GM18519 (cell line): ENCODE data around the gene NUDT3.
"Not testable (repeated sequence)": the region's sequence is repeated elsewhere in the genome, so short reads cannot be mapped to it uniquely, and the experiment has no call there.

Experiments
- ATAC-seq: cut with Tn5 transposase; IDR thresholded peaks from one replicate; pipeline ENCODE4 v1.9.1; 2021; ENCODE audit warnings: mild to moderate bottlenecking, moderate library complexity; ENCODE audit not compliant: unreplicated experiment, low FRiP score

Gene NUDT3

DNA sequence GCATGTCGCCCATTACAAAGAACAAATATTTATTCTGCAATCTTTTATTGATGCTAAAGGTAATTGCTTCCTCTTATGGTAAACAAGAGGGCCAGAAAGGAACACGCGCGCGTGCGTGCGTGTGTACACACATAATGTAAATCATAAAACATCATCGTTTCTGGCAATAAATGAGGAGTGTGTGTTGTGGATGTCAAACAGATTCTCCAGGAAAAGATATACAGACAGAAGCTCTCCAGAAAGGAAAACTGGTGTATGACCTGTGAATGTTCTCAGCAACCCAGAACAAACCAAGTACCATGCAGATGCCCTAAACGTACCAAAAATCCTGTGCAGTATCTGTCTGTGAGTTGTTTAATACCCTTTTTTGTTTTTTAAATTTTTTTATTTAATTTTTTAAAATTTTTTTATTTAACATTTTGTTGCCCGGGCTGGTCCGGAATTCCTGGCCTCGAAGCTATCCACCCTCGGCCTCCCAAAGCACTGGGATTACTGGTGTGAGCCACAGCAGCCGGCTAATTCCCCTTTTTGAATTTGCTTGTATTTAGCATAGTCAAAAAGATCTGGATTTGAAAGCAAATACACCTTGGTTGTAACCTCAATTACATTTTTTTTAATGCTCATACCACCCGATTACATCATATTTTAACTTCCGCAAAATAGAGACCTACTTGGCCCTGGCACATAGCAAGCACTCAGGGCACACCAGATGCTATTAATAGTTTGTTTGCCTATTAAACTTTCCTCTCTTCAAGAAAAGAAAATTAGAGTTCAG lies 909 bp upstream of the NUDT3 start:
- no peak for ATAC-seq

DNA sequence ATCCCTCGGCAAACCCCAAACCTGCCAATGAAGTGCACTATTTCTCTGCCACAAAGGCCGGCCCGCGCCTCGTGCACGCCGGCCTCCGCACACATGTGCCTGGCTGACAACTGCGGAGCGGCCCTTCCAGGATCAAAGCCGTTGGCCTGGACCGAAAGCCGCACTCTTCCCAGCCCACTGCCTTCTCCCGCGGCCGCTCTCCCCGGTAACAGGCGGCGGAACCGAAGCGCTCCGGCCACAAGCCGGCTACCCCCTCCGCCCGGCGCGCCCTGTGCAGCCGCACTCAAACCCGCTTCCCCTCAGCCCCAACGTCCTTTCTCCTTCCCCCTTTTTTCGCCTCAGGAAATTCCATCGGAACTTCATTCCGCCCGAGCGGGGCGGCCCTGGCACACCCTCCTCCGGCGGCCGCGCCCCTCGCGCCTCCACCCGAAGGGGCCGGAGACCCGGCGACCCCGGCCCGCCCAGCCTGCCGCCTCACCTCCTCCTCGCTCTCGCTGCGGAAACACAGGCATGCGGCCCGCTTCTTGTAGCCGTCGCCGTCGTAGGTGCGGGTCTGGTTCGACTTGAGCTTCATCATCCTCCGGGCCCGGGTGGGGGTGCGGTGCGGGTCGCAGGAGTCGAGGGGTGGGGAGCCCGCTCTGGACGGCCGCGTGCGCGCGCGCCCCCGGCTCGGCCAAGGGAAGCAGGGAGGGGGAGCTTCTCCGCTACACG lies 528 bp downstream of the NUDT3 start:
- peak; percentile 7 for ATAC-seq

DNA sequence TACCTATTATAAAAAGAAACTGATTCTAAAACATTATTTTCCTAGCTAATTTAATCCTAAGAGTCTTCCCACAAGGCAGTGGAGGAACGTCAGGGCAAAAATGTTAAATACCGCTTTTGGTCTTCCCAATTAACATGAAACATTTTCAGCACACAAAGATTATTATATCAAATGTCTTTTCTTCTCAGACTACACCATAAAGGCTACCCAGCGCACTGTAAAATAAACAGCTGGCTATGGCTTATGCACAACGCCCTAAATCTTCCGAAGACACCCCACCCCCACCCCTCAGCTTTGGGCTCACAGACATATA lies 1.0 kb downstream of the NUDT3 start:
- ATAC-seq: no peak

DNA sequence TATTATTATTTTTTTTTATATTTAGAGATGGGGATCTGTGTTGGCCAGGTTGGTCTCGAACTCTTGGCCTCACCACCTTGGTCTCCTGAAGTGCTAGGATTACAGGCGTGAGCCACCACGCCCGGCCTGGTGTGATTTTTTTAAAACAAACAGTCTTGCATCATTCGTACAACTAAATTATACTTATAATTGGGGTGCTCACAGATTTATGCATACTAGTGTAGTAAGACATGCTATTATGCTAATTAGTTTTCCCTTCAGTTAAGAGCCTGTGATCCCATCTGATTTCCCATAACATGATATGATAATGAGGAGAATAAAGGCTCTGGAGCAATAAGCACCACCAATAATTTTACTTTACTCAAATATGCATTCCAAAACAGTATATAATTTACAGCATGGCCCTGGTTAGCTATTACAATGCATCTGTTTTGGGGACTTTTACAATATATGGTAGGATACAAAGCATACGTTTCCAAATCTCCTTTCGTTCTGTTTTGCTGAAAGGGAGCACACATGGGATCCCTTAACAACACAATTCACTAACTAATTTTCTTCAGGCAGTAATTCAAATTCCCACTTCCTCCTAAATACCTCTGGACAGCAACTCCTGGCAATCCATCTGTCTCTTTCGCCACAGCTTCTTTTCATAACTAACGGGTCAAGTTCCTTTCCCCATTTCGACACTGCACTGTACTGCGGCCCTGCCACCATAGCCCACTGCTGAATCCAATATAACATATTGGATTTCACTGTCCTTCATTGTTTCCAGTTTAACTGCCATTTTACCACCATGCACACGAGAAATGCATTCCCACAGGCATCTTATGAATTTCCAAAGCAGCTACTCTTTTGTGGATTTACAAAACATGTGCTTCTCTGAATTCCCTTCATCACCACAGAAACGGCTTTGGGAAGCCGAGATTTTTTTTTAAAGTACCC lies 1.7 kb downstream of the NUDT3 start:
- ATAC-seq: no peak

DNA sequence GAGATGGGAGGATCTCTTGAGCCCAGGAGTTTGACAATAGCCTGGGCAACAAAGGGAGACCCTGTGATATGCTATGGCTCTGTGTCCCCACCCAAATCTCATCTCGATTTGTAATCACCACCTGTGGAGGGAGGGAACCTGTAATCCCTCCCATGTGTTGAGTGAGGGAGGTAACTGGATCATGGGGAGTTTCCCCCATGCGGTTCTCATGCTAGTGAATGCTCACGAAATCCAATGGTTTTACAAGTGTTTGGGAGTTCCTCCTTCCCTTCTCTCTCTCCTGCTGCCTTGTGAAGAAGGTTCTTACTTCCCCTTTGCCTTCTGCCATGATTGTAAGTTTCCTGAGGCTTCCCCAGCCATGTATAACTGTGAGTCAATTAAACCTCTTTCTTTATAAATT lies 3.4 kb downstream of the NUDT3 start:
- no peak for ATAC-seq

DNA sequence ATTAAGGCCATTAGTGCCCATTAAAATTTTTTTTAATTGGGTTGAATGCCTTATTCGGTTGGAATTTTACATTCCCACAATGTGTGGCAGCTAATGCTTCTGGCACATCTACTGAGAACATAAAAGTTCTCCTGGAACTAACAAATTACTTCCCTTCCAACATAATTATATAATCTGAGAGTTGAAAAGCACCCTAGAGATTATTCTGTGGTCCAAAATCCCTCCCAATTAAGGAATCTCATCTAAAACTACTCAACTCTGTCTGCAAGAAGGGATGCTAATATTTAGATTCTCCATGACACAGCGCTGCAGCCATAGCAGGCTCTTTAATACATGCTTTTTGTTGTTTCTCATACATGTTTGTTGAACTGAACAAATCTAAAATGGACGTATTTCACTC lies 4.0 kb downstream of the NUDT3 start:
- ATAC-seq: no peak

DNA sequence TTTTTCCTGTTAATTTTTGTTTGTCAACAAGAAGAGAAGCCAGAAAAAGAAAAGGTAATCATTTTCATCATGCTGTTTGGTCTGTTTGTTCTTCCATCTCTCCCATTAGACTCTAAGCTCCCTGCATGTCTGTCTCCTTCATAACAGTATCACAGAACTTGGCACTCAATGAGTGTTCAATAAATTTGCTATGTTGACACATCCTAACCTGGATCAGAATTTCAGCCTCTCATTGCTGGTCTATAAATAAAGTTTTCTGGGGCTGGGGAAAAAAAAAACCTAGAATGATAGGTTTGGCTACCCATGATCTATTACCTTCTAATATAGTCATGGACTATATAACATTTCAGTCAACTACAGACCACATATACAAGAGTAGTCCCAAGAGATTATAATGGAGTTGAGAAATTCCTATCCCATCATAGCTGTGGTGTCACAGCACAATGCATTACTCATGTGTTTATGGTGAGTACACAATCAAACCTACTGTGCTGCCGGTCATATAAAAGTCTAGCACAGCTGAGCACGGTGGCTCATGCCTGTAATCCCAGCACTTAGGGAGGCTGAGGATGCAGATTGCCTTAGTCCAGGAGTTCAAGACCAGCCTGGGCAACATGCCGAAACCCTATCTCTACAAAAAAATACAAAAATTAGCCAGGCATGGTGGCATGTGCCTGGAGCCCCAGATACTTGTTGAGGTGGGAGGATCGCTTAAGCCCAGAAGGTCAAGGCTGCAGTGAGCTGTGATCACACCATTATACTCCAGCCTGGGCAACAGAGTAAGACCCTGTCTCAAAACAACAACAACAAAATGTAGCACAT lies 5.9 kb downstream of the NUDT3 start:
- ATAC-seq: no peak

DNA sequence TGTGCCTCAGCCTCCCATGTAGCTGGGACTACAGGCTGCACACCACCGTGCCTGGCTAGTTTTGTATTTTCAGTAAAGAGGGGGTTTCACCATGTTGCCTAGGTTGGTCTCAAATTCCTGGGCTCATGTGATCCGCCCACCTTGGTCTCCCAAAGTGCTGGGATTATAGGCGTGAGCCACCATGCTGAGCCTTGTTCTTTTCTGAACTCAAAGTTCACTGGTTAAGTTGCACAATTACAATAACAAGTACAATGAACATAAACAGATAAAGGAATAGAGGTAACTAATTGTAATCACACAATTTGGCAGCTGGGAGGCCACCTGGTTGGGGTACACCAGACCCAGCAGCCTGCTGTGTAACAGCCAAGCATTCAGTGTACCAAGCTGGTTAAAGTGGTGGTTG lies 6.7 kb downstream of the NUDT3 start:
- no peak for ATAC-seq

DNA sequence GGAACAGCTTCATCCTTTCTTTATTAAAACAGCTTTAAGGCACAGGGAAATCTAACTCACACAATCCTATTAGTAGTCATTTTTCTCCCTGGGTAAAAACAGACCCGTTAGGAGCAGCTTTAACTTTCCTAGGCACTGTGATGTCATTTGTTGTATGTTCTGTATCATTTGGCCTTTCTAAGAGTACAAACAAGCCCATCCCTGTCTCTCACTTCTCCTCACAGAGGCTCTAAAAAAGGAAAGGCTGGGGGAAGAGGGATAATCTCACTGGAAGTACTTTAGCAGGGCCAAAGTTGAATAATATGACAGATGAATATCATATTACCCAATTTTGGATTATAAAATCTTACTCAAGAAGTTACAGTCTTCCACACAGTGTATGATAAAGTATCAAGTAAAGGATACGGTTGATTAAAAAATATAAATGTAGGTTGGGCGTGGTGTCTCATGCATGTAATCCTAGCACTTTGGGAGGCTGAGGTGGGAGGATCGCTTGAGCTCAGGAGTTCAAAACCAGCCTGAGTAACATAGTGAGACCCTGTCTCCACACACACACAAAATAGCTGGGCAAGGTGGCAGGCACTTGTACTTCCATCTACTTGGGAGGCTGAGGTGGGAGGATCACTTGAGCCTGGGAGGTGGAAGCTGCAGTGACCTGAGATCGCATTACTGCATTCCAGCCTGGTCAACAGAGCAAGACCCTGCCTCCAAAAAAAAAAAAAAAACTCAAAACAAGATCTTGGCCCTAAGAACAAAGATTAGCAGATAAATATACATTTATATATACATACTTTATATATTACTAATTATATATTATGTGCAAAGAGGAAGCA lies 7.9 kb downstream of the NUDT3 start:
- no peak for ATAC-seq

DNA sequence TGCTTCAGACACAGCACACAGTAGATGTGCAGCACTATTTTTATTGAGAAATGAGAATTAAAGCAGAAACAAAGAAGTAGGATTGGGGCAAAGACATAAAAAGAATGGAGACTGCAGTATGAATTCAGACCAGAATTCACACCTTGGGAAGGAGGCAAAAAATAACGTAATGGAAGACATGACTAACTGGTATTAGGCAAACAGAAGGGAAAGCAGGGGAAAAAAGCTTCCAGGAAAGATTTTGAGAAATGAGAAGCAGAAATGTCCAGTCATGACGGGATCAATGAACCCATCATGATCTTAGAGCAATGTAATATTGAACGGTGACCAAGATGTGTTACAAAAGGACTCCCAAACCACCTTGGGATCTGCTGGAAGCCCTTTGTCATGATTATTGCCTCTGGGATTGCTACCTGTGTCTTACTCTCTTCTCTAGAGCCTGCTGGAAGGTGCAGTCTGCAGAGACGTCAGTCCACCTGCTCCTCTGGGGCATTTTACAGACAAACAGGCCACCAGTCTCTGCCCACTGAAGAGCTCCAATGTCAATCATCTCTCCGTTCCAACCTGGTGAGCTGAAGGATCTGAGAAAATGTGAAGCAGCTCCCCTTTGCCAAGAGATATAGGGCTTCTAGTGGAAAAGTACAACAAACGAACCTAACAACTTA lies 8.7 kb downstream of the NUDT3 start:
- no peak for ATAC-seq

DNA sequence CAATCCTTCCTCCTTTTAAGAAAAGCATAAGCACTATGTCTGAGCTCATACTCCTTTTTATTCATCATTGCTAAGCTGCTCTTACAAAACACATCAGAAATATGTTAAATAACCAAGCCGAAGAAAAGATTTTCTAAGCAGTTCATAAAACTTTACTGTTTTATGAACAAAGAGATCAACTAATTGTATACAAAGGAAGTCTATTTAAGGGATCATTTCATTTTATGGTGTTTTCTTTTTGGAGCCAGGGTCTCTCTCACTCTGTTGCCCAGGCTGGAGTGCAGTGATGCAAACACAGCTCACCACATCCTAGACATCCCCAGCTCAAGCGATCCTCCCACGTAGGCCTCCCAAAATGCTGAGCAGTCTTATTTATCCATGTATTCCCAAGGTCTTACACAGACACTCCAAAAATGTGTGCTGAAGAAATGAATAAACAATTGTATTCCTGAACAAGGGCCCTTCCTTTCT lies 9.3 kb downstream of the NUDT3 start:
- ATAC-seq: no peak

DNA sequence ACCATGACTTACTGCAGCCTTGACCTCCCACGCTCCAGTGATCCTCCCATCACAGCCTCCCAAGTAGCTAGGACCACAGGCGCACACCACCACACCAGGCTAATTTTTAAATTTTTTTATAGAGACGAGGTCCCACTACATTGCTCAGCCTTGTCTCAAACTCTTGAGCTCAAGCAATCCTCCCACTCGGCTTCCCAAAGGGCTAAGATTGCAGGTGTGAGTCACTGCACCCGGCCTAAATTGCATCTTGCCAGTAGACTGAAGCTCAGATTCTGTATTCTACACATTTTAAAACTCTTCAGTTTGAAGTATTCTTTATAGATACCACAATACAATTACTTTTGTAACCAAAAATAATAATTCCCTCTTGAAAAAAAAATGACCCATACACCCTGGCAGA lies 11.4 kb downstream of the NUDT3 start:
- ATAC-seq: no peak

DNA sequence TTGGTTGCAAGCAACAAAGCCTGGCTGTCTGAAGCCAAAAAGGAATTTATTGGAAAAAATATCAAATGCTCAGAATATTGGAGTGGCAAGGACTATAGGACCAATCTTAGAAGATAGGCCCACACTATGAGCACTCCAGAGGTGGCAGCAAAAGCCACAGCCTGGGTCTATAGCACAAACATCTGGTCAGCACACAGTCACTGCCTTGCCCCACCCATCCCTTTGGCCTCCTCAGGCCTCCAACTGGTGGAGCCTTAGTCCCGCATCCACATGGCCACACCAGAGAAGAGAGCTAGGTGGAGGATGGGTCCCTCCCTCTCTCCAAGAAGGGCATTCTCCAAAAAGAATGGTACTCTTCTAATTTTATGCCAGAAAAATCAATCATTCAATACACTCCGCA lies 14.0 kb downstream of the NUDT3 start:
- no peak for ATAC-seq

DNA sequence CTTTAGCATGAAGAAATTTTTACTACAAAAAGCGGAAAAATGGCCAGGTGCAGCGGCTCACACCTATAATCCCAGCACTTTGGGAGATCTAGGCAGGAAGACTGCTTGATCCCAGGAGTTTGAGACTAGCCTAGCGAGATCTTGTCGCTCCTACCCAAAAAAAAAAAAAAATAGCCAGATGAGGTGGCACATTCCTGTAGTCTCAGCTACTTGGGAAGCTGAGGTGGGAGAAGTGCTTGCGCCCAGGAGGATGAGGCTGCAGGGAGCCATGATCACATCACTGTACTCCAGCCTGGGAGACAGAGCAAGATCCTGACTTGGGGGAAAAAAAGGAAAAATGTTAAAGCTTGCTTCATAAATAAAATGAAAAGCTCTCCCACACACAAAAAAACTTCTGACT lies 14.5 kb downstream of the NUDT3 start:
- no peak for ATAC-seq

DNA sequence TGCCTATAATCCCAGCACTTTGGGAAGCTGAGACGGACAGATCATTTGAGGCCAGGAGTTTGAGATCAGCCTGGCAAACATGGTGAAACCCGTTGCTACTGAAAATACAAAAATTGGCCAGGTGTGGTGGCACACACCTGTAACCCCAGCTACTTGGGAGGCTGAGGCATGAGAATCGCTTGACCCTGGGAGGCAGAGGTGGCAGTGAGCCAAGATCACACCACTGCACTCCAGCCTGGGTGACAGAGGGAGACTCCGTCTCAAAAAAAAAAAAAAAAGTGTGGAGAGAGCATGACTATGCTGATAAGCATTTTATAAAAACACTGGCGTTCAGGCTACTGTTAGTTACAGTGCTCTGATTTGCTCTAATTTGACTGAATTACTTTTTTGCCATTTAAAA lies 14.9 kb downstream of the NUDT3 start:
- not testable (repeated sequence) for ATAC-seq

DNA sequence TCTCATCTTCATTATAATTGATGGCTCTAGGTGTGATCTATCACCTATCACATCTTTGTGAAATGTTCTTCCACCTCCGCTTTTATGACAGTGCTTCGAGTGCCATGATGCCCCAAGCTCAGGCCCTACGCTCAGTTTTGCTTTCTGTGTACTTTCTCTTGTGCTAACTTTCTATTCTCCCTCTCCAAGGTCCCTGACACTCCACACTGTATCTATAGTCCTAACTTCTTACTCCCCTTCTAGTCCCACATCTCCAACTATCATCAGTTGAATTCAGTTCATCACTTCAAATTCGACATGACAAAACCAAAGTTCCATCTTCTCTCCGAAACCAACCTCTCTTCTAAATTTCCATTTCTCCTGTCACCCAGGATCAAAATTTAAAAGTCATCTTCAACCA lies 16.6 kb downstream of the NUDT3 start:
- ATAC-seq: no peak

DNA sequence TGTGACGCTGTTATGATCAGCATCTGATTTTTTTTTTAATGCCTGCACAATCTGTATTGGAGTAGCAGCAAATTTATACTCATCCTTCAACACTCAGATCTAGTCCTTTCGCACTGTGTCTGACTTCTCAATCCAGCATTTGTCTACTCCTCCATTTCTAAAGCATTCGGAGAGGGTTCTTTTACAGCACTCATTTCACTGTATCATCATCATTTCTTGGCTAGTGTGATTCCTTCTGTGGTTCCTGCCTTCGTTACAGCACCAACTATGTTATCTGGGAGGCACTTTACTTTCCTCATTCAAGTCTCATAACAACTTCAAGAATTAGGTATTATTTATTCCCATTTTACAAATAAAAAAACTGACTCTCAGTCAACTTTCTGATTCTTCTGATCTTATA lies 18.0 kb downstream of the NUDT3 start:
- no peak for ATAC-seq

DNA sequence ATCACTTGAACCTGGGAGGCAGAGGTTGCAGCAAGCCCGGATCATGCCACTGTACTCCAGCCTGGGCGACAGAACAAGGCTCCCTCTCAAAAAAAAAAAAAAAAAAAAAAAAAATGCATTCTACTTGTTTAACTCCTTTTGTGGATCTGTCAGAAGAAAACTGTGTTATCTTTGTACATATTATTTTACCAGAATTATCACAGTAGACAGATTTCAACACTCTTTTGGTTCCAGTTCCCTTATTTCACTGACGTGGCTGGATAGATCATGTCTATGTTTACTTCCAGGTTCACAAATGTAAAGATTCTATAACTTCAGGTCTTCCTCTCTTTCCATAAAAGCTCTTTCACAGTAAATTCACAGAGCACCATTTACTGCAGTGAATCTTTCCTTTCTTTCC lies 18.4 kb downstream of the NUDT3 start:
- no peak for ATAC-seq

DNA sequence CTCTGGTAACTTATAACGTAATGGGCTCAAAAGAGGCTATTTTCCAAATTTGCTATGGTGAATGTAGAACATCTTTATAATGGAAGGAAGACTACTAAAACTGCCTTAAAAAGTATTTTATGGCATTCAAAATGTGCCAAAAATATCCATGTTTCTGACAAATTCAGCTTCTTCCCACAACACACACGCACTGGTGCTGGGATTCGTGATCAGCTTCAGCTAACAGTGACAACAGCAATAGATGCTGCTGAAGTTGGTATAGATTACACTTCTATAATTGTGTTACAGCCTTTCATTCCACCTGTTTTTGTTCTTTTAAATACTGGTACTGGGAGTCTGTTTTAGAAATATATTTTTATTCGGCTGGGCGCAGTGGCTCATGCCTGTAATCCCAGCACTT lies 19.0 kb downstream of the NUDT3 start:
- no peak for ATAC-seq
